NCI-H526 treated with DMSO at 0.1 percent for 48 hours (cell line): ENCODE measurements around the gene KRTAP12-1.

Source experiments
- DNase-seq: peaks from one replicate; lab custom pipeline; 2025; lab: John Stamatoyannopoulos, UW

KRTAP12-1 gene

GRCh38 chr21:44681861-44682579, at the start of gene KRTAP12-1:
Gene KRTAP12-1 (minus strand): TSS chr21:44682163. CDS start chr21:44682123, 40 bp downstream.
- DNase-seq, result no peak

GRCh38 chr21:44730951-44731579, 49.1 kb upstream of the KRTAP12-1 start:
- no peak for DNase-seq

GRCh38 chr21:44730028-44730395, 48.0 kb upstream of the KRTAP12-1 start:
- DNase-seq, result no peak

- no peak for DNase-seq
These were observed 47.5 kb upstream of the KRTAP12-1 start for GRCh38 chr21:44729336-44730027.

GRCh38 chr21:44728716-44729115, 46.8 kb upstream of the KRTAP12-1 start:
- DNase-seq, result no peak

GRCh38 chr21:44727757-44728156, 45.8 kb upstream of the KRTAP12-1 start:
- DNase-seq, result no peak

- no peak for DNase-seq
These were observed 45.4 kb upstream of the KRTAP12-1 start for GRCh38 chr21:44727321-44727720.

- no peak for DNase-seq
These were observed 44.9 kb upstream of the KRTAP12-1 start for GRCh38 chr21:44726826-44727225.

GRCh38 chr21:44724926-44725325, 43.0 kb upstream of the KRTAP12-1 start:
- DNase-seq, result no peak

GRCh38 chr21:44724196-44724595, 42.2 kb upstream of the KRTAP12-1 start:
- DNase-seq, result no peak

GRCh38 chr21:44723177-44724131, 41.5 kb upstream of the KRTAP12-1 start:
- no peak for DNase-seq

GRCh38 chr21:44722731-44723130, 40.8 kb upstream of the KRTAP12-1 start:
- DNase-seq, result no peak

- DNase-seq, result no peak
These were observed 38.2 kb upstream of the KRTAP12-1 start for GRCh38 chr21:44720170-44720569.

- no peak for DNase-seq
These were observed 36.6 kb upstream of the KRTAP12-1 start for GRCh38 chr21:44718571-44718970.

GRCh38 chr21:44718093-44718492, 36.1 kb upstream of the KRTAP12-1 start:
- no peak for DNase-seq

- DNase-seq, result no peak
These were observed 35.0 kb upstream of the KRTAP12-1 start for GRCh38 chr21:44716984-44717383.

GRCh38 chr21:44714905-44715304, 32.9 kb upstream of the KRTAP12-1 start:
- no peak for DNase-seq

GRCh38 chr21:44713846-44714245, 31.9 kb upstream of the KRTAP12-1 start:
- no peak for DNase-seq

- no peak for DNase-seq
These were observed 31.2 kb upstream of the KRTAP12-1 start for GRCh38 chr21:44713130-44713529.

GRCh38 chr21:44712203-44713028, 30.5 kb upstream of the KRTAP12-1 start:
- DNase-seq, result no peak
